Nephron progenitor cell (in vitro differentiated cells): ENCODE results near the gene GP9.
"Not testable (repeated sequence)": the region's sequence is repeated elsewhere in the genome, so short reads cannot be mapped to it uniquely, and the experiment has no call there.

ENCODE experiments used
- DNase-seq: peaks from one replicate; pipeline ENCODE4 v3.0.0; 2021
- H3K27ac Mint-ChIP-seq: 2 replicates; pipeline ENCODE4 v1.8.0; 2021; ENCODE audit warnings: mild to moderate bottlenecking, moderate library complexity, mixed read lengths
- H3K27me3 Mint-ChIP-seq: 2 replicates; pipeline ENCODE4 v1.8.0; 2021; ENCODE audit warnings: mild to moderate bottlenecking, low read depth, mixed read lengths; ENCODE audit not compliant: poor library complexity
- H3K36me3 Mint-ChIP-seq: 2 replicates; pipeline ENCODE4 v1.8.0; 2021; ENCODE audit warnings: low read depth, mixed read lengths
- H3K4me1 Mint-ChIP-seq: 2 replicates; pipeline ENCODE4 v1.8.0; 2021; ENCODE audit warnings: mixed read lengths
- H3K4me3 Mint-ChIP-seq: 2 replicates; pipeline ENCODE4 v1.8.0; 2021; ENCODE audit warnings: mild to moderate bottlenecking, moderate library complexity, mixed read lengths
- H3K9me3 Mint-ChIP-seq: 2 replicates; pipeline ENCODE4 v1.8.0; 2021; ENCODE audit warnings: mild to moderate bottlenecking, moderate library complexity, mixed read lengths
- CTCF ChIP-seq: fragments of 200-600 bp; sonication (generic); IDR thresholded peaks from 2 replicates; pipeline ENCODE4 v1.5.0; 2021; ENCODE audit warnings: antibody characterized with exemption

The GP9 gene

DNA sequence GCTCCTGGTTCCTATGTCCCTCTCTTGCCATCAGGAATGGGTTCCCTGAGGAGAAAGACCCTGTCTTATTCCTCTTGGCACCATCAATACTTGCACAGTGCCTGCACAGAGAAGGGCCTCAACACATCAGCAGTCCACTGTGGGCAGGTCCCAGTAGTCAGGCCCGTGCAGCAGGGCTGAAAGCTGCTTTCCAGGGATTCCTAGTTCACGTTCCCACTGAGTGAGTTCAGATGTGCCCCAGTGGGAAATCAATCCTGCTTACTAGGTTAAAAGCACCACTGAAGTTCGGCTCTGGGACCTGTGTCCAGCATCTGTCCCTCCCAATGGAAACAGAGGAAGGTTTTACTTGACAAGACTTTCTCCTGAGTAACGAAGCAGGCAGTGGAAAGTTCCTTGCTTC lies 45.3 kb downstream of the GP9 start:
- peaks cover 16% of the 10 kb centered on the region for H3K36me3 Mint-ChIP-seq
- no peaks in the 10 kb centered on the region for H3K27me3 Mint-ChIP-seq
- H3K4me1 Mint-ChIP-seq = peaks cover 40% of the 10 kb centered on the region
- no peak overlapping the region for H3K4me3 Mint-ChIP-seq
- TF ChIP-seq CTCF = no peak
- no peak overlapping the region for H3K27ac Mint-ChIP-seq
- H3K9me3 Mint-ChIP-seq = no peaks in the 10 kb centered on the region
- no peak for DNase-seq

GRCh38 chr3:129106320-129106719 lies 45.7 kb downstream of the GP9 start:
- Mint-ChIP-seq H3K27ac (peak overlapping the region; percentile 48), H3K4me3 (no peak overlapping the region), H3K27me3 (no peaks in the 10 kb centered on the region), H3K36me3 (peaks cover 16% of the 10 kb centered on the region), H3K4me1 (peaks cover 38% of the 10 kb centered on the region), H3K9me3 (no peaks in the 10 kb centered on the region)
- TF ChIP-seq CTCF = no peak
- no peak for DNase-seq

DNA sequence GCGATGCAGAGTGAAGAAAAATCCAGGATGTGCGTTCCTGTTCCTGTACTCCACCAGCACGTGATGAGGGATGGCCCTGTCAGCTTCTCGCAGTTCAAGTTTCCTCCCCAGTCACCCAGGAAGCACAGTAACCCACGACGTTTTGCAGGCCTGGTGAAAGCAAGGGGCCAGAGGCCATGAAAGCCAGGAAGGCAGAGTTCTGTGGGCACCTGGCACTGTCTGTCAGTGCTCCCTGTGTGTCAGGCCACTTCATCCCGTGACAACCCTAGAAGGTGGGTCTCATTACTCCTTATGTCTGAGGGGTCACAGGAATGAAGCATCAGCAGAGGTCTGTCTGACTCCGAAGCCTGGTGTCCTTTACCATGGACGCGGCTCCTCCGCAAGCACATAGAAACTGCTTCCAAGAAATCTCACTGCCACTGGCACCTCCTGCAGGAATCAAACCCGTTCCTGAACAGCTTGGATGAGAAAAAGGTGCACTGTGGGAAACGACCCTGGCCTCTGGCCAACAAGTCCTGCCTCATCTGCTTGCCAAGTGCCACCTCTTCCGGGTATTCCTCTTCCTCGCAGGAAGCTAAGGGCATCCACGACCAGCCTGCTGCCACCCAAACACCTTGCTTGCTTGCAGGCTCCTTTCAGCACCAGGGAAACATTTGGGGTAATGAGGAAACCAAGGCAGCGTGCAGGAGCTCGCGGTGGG lies 46.4 kb downstream of the GP9 start:
- H3K27me3 Mint-ChIP-seq = no peaks in the 10 kb centered on the region
- H3K4me1 Mint-ChIP-seq = peaks cover 31% of the 10 kb centered on the region
- no peak overlapping the region for H3K27ac Mint-ChIP-seq
- H3K36me3 Mint-ChIP-seq = peaks cover 16% of the 10 kb centered on the region
- H3K4me3 Mint-ChIP-seq = no peak overlapping the region
- no peak for DNase-seq
- no peak for TF ChIP-seq CTCF
- H3K9me3 Mint-ChIP-seq = no peaks in the 10 kb centered on the region

- no peaks in the 10 kb centered on the region for H3K9me3 Mint-ChIP-seq
- peaks cover 30% of the 10 kb centered on the region for H3K4me1 Mint-ChIP-seq
- no peaks in the 10 kb centered on the region for H3K27me3 Mint-ChIP-seq
- no peak for TF ChIP-seq CTCF
- H3K36me3 Mint-ChIP-seq = peaks cover 16% of the 10 kb centered on the region
- DNase-seq = peak; percentile 14
- no peak overlapping the region for H3K27ac Mint-ChIP-seq
- no peak overlapping the region for H3K4me3 Mint-ChIP-seq
Measured at GRCh38 chr3:129107793-129108192, 47.2 kb downstream of the GP9 start.

DNA sequence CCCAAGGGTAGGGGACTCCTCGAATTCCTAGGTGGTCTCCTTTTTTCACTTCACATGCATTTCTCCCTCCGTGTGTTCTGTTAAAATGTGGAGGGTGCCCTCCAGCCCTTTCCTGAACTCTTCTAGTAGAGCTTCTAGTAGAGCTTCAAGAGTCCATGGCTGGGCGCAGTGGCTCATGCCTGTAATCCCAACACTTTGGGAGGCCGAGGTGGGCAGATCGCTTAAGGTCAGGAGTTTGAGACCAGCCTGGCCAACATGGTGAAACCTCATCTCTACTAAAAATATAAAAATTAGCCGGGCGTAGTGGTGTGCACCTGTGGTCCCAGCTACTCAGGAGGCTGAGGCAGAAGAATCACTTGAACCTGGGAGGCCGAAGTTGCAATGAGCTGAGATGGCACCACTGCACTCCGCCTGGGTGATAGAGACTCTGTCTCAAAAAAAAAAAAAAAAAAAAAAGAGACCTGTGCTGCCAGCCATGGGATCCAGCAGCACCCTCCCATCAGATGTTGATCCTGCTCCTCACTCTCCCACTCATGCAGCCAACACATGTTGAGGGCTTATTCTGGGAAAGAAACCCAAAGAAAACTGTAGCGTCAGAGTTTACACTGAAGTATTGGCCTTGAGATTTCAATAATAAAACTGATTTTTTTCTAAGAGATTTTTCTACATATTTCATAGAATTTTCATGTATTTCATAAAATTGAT lies 50.6 kb downstream of the GP9 start:
- H3K27me3 Mint-ChIP-seq, DNase-seq, H3K9me3 Mint-ChIP-seq, H3K4me3 Mint-ChIP-seq, H3K27ac Mint-ChIP-seq: not testable (repeated sequence)
- Mint-ChIP-seq H3K4me1 (peaks cover 30% of the 10 kb centered on the region), H3K36me3 (peaks cover 16% of the 10 kb centered on the region)
